WERI-Rb-1 (cell line): ENCODE data around the gene FAM168B.

Source experiments
- DNase-seq: peaks from one replicate; pipeline ENCODE4 v3.0.0-alpha.2; 2020
- H3K27ac ChIP-seq: fragments of 250-450 bp; sonication (Bioruptor Pico); 2 replicates; pipeline ENCODE4 v1.5.1; 2020; ENCODE audit warnings: mild to moderate bottlenecking, moderate library complexity
- H3K27me3 ChIP-seq: fragments of 250-450 bp; sonication (Bioruptor Pico); 2 replicates; pipeline ENCODE4 v1.5.1; 2021; ENCODE audit warnings: mild to moderate bottlenecking, low read depth, moderate library complexity; ENCODE audit not compliant: insufficient read depth, severe bottlenecking
- H3K36me3 ChIP-seq: fragments of 250-450 bp; sonication (Bioruptor Pico); 2 replicates; pipeline ENCODE4 v1.5.1; 2020; ENCODE audit warnings: mild to moderate bottlenecking, moderate library complexity
- H3K4me3 ChIP-seq: 2 replicates; pipeline ENCODE4 v1.5.1; 2011; ENCODE audit warnings: low read depth, mild to moderate bottlenecking, control low read depth, low read length
- H3K9me3 ChIP-seq: fragments of 250-450 bp; sonication (Bioruptor Pico); 2 replicates; pipeline ENCODE4 v1.5.1; 2021; ENCODE audit warnings: mild to moderate bottlenecking, moderate library complexity; ENCODE audit not compliant: severe bottlenecking
- TF ChIP-seq, protein P1 (sequence below): IDR thresholded peaks from 2 replicates; pipeline ENCODE4 v1.5.1; 2011; ENCODE audit warnings: low read depth, mild to moderate bottlenecking, control low read depth, inconsistent platforms, low read length

The FAM168B gene

GRCh38 chr2:131046918-131047652 is 46.2 kb downstream of the FAM168B start:
- Histone ChIP-seq H3K36me3 (peaks cover 53% of the 10 kb centered on the region), H3K9me3 (no peaks in the 10 kb centered on the region), H3K4me3 (no peak overlapping the region), H3K27ac (no peak overlapping the region), H3K27me3 (no peaks in the 10 kb centered on the region)
- DNase-seq = no peak
- TF ChIP-seq, protein P1, sequence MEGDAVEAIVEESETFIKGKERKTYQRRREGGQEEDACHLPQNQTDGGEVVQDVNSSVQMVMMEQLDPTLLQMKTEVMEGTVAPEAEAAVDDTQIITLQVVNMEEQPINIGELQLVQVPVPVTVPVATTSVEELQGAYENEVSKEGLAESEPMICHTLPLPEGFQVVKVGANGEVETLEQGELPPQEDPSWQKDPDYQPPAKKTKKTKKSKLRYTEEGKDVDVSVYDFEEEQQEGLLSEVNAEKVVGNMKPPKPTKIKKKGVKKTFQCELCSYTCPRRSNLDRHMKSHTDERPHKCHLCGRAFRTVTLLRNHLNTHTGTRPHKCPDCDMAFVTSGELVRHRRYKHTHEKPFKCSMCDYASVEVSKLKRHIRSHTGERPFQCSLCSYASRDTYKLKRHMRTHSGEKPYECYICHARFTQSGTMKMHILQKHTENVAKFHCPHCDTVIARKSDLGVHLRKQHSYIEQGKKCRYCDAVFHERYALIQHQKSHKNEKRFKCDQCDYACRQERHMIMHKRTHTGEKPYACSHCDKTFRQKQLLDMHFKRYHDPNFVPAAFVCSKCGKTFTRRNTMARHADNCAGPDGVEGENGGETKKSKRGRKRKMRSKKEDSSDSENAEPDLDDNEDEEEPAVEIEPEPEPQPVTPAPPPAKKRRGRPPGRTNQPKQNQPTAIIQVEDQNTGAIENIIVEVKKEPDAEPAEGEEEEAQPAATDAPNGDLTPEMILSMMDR = no peak

DNA sequence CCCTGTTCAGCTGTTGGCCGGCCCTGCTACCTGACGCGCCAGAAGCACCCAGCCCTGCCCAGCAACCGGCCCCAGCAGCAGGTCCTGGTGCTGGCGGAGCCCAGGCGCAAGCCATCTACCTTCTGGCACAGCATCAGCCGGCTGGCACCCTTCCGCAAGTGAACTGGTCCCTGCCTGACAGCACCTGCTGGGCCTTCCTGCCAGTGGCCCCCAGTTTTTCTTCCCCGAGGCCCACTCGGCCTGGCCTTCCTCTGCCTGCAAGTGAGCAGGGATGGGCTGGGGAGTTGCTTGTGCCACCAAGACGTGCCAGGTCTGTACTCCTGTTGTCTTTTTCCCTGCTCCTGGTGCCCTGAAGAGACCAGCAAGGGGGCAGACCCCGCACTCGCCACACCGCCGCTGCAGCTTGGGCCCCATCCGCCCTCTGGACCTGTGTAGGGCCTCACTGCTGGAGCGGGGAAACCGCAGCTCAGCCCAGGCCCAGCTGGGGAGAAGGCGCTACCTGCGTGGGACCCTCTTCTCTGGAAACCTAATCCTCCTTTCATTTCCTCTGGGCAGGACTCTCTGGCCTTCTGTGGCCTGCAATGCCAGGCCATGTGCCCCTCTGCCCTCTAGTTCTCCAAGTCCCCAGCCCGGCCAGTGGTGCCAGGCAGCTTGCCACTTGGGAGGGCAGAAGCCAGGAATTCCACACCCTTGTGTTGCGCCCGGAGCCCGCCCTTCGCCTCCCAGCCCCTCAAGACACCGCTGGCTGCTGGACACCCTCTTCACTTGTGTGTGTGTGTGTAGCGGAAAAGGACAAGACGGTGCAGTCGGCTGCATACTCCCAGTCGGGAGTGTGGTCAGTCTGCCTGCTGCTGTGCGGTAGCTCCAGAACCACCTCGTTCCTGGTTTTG is 47.0 kb downstream of the FAM168B start:
- H3K4me3 ChIP-seq = no peak overlapping the region
- peaks cover 45% of the 10 kb centered on the region for H3K36me3 ChIP-seq
- no peak overlapping the region for H3K27ac ChIP-seq
- no peak for DNase-seq
- H3K27me3 ChIP-seq = no peaks in the 10 kb centered on the region
- TF ChIP-seq, protein P1 = no peak
- no peaks in the 10 kb centered on the region for H3K9me3 ChIP-seq

- Histone ChIP-seq H3K4me3 (no peak overlapping the region), H3K9me3 (no peaks in the 10 kb centered on the region), H3K27me3 (no peaks in the 10 kb centered on the region), H3K27ac (no peak overlapping the region), H3K36me3 (peaks cover 40% of the 10 kb centered on the region)
- TF ChIP-seq, protein P1 = no peak
- no peak for DNase-seq
Measured at GRCh38 chr2:131045286-131046027, 47.8 kb downstream of the FAM168B start.

DNA sequence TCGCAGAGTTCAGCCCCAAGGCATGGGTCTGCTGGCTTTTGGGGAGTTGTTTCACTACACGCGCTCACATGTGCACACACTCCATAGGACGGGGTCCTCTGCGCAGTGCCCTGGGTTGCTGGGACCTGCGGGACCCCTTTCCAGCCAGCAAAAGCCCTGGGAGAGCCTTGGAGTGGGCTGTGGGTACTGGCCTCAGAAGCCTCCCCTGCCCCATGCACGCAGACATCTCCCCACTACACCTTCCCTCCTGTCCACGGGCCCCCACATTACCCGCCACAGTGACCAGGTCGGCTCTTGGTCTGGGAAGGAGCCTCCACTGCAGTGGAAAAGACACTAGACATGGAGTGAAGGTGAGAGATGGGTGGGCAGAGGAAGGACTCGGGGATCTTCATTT is 48.5 kb downstream of the FAM168B start:
- TF ChIP-seq, protein P1 = no peak
- no peak overlapping the region for H3K4me3 ChIP-seq
- H3K27ac ChIP-seq = no peak overlapping the region
- peaks cover 33% of the 10 kb centered on the region for H3K36me3 ChIP-seq
- H3K27me3 ChIP-seq = no peaks in the 10 kb centered on the region
- no peak for DNase-seq
- H3K9me3 ChIP-seq = no peaks in the 10 kb centered on the region

DNA sequence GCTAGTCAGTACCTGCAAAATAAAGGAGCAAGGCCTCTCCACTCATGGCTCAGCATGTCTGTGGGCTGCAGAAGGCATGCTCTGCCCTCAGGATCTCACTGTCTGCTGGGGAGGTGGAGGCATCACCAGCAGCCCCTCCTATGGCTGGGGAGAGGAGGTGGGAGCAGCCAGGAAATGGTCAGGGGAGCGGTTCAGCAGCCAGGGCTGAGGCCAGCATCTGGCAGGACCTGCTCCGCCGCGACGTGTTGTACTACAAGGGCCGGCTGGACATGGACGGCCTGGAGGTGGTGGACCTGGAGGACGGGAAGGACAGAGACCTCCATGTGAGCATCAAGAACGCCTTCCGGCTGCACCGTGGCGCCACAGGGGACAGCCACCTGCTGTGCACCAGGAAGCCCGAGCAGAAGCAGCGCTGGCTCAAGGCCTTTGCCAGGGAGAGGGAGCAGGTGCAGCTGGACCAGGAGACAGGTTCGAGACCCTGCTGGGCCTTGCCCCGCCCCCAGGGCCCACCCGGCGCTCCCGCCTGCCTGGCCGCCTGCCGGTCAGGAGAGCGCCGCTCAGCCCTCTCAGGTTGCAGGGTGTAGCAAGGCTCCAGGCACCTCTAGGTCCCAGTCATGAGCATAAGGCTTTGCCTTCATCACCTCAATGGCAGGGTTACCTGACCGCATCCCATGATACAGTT is 49.0 kb downstream of the FAM168B start:
- no peaks in the 10 kb centered on the region for H3K9me3 ChIP-seq
- H3K27ac ChIP-seq = no peak overlapping the region
- H3K4me3 ChIP-seq = no peak overlapping the region
- peaks cover 27% of the 10 kb centered on the region for H3K36me3 ChIP-seq
- no peak for DNase-seq
- no peaks in the 10 kb centered on the region for H3K27me3 ChIP-seq
- TF ChIP-seq, protein P1 = no peak
